B cell (primary cell): ENCODE measurements around the gene CAPN15.

Experiments
- CTCF ChIP-seq: fragments of 200-600 bp; IDR thresholded peaks from one replicate; pipeline ENCODE4 v1.8.0; 2022; ENCODE audit warnings: antibody characterized with exemption, mild to moderate bottlenecking
- EZH2 ChIP-seq: IDR thresholded peaks from 2 replicates; pipeline ENCODE4 v1.6.1; 2012; ENCODE audit warnings: borderline replicate concordance, low read depth, mild to moderate bottlenecking, moderate library complexity, low read length; ENCODE audit not compliant: insufficient read depth, poor library complexity, severe bottlenecking

DNA sequence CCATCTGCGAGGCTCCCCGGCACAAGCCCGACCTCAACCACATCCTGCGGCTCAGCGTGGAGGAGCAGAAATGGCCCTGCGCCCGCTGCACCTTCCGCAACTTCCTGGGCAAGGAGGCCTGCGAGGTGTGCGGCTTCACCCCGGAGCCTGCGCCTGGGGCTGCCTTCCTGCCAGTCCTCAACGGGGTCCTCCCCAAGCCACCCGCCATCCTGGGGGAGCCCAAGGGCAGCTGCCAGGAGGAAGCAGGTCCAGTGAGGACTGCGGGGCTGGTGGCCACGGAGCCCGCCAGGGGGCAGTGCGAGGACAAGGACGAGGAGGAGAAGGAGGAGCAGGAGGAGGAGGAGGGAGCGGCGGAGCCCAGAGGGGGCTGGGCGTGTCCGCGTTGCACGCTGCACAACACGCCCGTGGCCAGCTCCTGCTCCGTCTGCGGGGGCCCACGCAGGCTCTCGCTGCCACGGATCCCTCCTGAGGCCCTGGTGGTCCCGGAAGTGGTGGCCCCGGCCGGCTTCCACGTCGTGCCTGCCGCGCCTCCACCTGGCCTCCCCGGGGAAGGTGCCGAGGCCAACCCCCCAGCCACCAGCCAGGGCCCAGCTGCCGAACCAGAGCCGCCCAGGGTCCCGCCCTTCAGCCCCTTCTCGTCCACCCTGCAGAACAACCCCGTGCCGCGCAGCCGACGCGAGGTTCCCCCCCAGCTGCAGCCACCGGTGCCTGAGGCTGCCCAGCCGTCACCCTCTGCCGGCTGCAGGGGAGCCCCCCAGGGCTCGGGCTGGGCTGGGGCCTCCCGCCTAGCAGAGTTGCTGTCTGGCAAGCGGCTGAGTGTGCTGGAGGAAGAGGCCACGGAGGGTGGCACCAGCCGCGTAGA is 19.6 kb downstream of the CAPN15 start:
- TF ChIP-seq CTCF, result no peak
- no peak for TF ChIP-seq EZH2
